ENCODE measurements around the gene MCF2L. TPM values are rescaled to one million over a fixed set of nuclear protein-coding genes. Genes with fewer than 3 reads are reported as not detected.

The MCF2L gene
- total and polyA plus RNA-seq, 4 donors, result 21.0 to 78.7 (median 35.9) TPM

DNA sequence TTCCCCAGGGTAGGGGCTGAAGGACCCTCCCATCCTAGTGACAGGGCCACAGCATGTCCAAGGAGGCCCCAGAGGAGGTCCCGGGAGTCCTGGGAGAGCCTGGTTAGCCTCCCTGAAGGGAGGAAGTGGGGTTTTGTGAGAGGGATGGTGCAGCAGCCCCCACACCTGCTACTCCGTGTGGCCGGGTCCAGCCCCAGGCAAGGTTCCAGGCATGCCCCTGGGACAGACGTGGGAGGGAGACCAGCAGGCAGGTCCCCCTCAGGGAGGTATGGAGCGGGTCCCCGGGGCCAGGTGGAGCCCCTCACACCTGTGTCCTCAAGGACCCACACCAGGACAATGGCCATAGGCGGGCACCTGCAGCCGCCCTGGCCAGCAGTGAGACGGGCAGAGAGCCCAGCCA is 134.6 kb downstream of the MCF2L start:
- no peak for DNase-seq
- ATAC-seq (ENCODE audit: insufficient read depth, low FRiP score), result no peak
- H3K27ac ChIP-seq (ENCODE audit: low read depth in 1 of 2, low read length in 1 of 2), result no peak overlapping the region

GRCh38 chr13:113105032-113105920 is 136.3 kb downstream of the MCF2L start, which contains the start of gene F7:
TSS of gene F7 (plus strand) at chr13:113105791. CDS start at chr13:113105842, 51 bp downstream.
- TF ChIP-seq, protein P1, sequence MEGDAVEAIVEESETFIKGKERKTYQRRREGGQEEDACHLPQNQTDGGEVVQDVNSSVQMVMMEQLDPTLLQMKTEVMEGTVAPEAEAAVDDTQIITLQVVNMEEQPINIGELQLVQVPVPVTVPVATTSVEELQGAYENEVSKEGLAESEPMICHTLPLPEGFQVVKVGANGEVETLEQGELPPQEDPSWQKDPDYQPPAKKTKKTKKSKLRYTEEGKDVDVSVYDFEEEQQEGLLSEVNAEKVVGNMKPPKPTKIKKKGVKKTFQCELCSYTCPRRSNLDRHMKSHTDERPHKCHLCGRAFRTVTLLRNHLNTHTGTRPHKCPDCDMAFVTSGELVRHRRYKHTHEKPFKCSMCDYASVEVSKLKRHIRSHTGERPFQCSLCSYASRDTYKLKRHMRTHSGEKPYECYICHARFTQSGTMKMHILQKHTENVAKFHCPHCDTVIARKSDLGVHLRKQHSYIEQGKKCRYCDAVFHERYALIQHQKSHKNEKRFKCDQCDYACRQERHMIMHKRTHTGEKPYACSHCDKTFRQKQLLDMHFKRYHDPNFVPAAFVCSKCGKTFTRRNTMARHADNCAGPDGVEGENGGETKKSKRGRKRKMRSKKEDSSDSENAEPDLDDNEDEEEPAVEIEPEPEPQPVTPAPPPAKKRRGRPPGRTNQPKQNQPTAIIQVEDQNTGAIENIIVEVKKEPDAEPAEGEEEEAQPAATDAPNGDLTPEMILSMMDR (IDR thresholded peaks at IDR 0.05; ENCODE audit: control extremely low read depth, extremely low read depth), result no peak
- peaks cover 0 to 12% (median 3%) of the 10 kb centered on the region in 5 donors for H3K4me1 ChIP-seq (ENCODE audit: control insufficient read depth in 5 of 5, insufficient read depth in 5 of 5, low read length in 5 of 5)
- DNase-seq (peak in 1 of 3 donors; percentile 17), ATAC-seq (ENCODE audit: insufficient read depth, low FRiP score) (no peak)
- H3K27me3 ChIP-seq (ENCODE audit: control insufficient read depth in 3 of 3, insufficient read depth in 3 of 3, low read length in 2 of 3), result peaks cover 3 to 7% (median 7%) of the 10 kb centered on the region in 3 donors
- no peaks in the 10 kb centered on the region for H3K36me3 ChIP-seq (ENCODE audit: control insufficient read depth in 4 of 4, insufficient read depth in 4 of 4, low read length in 4 of 4)
- no peak within 1 kb of the TSS for H3K9ac ChIP-seq (ENCODE audit: insufficient read depth in 1 of 2, low read length in 2 of 2)
- peaks cover 0 to 6% (median 0%) of the 10 kb centered on the region in 4 donors for H3K9me3 ChIP-seq (ENCODE audit: control insufficient read depth in 4 of 4, insufficient read depth in 3 of 4, low read length in 3 of 4)
- 56 to 75% methylated on average over 17 of the region's 17 CpGs for WGBS, 2 donors
- H3K27ac ChIP-seq (ENCODE audit: low read depth in 1 of 2, low read length in 1 of 2), result no peak within 1 kb of the TSS
- no peak within 1 kb of the TSS for H3K4me3 ChIP-seq

More for the DNA sequence above, 134.6 kb downstream of the MCF2L start:
- Histone ChIP-seq H3K9me3 (ENCODE audit: control insufficient read depth in 4 of 4, insufficient read depth in 3 of 4, low read length in 3 of 4) (no peaks in the 10 kb centered on the region), H3K9ac (ENCODE audit: insufficient read depth in 1 of 2, low read length in 2 of 2) (no peak overlapping the region), H3K4me3 (no peak overlapping the region), H3K36me3 (ENCODE audit: control insufficient read depth in 4 of 4, insufficient read depth in 4 of 4, low read length in 4 of 4) (no peaks in the 10 kb centered on the region), H3K27me3 (ENCODE audit: control insufficient read depth in 3 of 3, insufficient read depth in 3 of 3, low read length in 2 of 3) (peaks cover 0 to 9% (median 2%) of the 10 kb centered on the region in 3 donors), H3K4me1 (ENCODE audit: control insufficient read depth in 5 of 5, insufficient read depth in 5 of 5, low read length in 5 of 5) (peaks cover 0 to 9% (median 0%) of the 10 kb centered on the region in 5 donors)
- TF ChIP-seq, protein P1 (IDR thresholded peaks at IDR 0.05; ENCODE audit: control extremely low read depth, extremely low read depth), result no peak
- WGBS, 2 donors, result 72 to 74% methylated on average over 8 to 9 of the region's 9 CpGs

DNA sequence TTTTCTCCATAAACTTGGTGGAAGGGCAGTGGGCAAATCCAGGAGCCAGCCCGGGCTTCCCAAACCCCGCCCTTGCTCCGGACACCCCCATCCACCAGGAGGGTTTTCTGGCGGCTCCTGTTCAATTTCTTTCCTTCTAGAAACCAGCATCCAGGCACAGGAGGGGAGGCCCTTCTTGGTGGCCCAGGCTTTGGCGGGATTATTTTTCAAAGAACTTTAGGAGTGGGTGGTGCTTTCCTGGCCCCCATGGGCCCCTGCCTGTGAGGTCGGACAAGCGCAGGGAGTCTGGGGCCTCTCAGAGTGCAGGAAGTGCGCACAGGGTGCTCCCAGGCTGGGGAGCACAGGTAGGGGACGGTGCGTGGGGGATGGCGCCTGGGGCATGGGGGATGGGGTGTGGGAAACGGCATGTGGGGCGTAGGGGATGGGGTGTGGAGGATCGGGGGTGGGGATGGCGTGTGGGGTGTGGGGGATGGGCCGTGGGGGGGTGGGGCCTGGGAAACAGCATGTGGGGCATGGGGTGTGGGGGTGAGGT is 137.0 kb downstream of the MCF2L start:
- Histone ChIP-seq H3K9ac (ENCODE audit: insufficient read depth in 1 of 2, low read length in 2 of 2) (no peak overlapping the region), H3K4me3 (no peak overlapping the region), H3K27me3 (ENCODE audit: control insufficient read depth in 3 of 3, insufficient read depth in 3 of 3, low read length in 2 of 3) (peaks cover 3 to 11% (median 8%) of the 10 kb centered on the region in 3 donors), H3K36me3 (ENCODE audit: control insufficient read depth in 4 of 4, insufficient read depth in 4 of 4, low read length in 4 of 4) (no peaks in the 10 kb centered on the region), H3K9me3 (ENCODE audit: control insufficient read depth in 4 of 4, insufficient read depth in 3 of 4, low read length in 3 of 4) (peaks cover 0 to 6% (median 0%) of the 10 kb centered on the region in 4 donors), H3K27ac (ENCODE audit: low read depth in 1 of 2, low read length in 1 of 2) (no peak overlapping the region), H3K4me1 (ENCODE audit: control insufficient read depth in 5 of 5, insufficient read depth in 5 of 5, low read length in 5 of 5) (peaks cover 0 to 19% (median 6%) of the 10 kb centered on the region in 5 donors)
- DNase-seq (no peak), ATAC-seq (ENCODE audit: insufficient read depth, low FRiP score) (no peak)
- WGBS, 2 donors, result 51 to 62% methylated on average over 16 of the region's 16 CpGs
- TF ChIP-seq, protein P1 (IDR thresholded peaks at IDR 0.05; ENCODE audit: control extremely low read depth, extremely low read depth), result no peak

Data from lung (tissue), 12 donors.